NB4 (cell line): ENCODE results near the gene ALOX12.

Source experiments
- DNase-seq: peaks from one replicate; pipeline ENCODE4 v3.0.0; 2010; ENCODE audit warnings: low read depth
- H3K4me3 ChIP-seq: one replicate; pipeline ENCODE4 v1.5.1; 2011; ENCODE audit warnings: mild to moderate bottlenecking, low read depth, low read length, moderate library complexity
- CTCF ChIP-seq: IDR thresholded peaks from one replicate; pipeline ENCODE4 v1.5.1; 2012; ENCODE audit warnings: low read depth, low read length
- MAX ChIP-seq: IDR thresholded peaks from 2 replicates; pipeline ENCODE4 v1.6.1; 2011; ENCODE audit warnings: low read depth, low read length
- MYC ChIP-seq: IDR thresholded peaks from 2 replicates; pipeline ENCODE4 v1.6.1; 2011; ENCODE audit warnings: low read depth, low read length
- POLR2A ChIP-seq: IDR thresholded peaks from 2 replicates; pipeline ENCODE4 v1.6.1; 2011; ENCODE audit warnings: mild to moderate bottlenecking; ENCODE audit not compliant: insufficient read length; ENCODE audit errors: extremely low read depth

Gene ALOX12

GRCh38 chr17:7022781-7023571, 27.1 kb downstream of the ALOX12 start, which contains the start of gene BCL6B:
BCL6B (plus strand) TSS chr17:7023050; CDS start chr17:7023672, 622 bp downstream.
- TF ChIP-seq MYC (no peak), MAX (no peak), POLR2A (no peak), CTCF (no peak)
- no peak for DNase-seq
- H3K4me3 ChIP-seq = no peak within 1 kb of the TSS

- no peak for DNase-seq
- no peak overlapping the region for H3K4me3 ChIP-seq
- no peak for TF ChIP-seq POLR2A
These were observed 27.9 kb downstream of the ALOX12 start for GRCh38 chr17:7023576-7024401.

GRCh38 chr17:7024402-7024785, 28.5 kb downstream of the ALOX12 start:
- no peak overlapping the region for H3K4me3 ChIP-seq
- DNase-seq = no peak
- no peak for TF ChIP-seq MAX

- DNase-seq = no peak
- TF ChIP-seq CTCF (no peak), POLR2A (no peak), MYC (no peak), MAX (no peak)
- H3K4me3 ChIP-seq = no peak overlapping the region
These were observed 29.4 kb downstream of the ALOX12 start for GRCh38 chr17:7025245-7025644.

- no peak overlapping the region for H3K4me3 ChIP-seq
- no peak for TF ChIP-seq MYC
- no peak for DNase-seq
These were observed 30.7 kb downstream of the ALOX12 start for GRCh38 chr17:7026471-7027115.

GRCh38 chr17:7027335-7027734, 31.5 kb downstream of the ALOX12 start:
- TF ChIP-seq CTCF (no peak), MAX (no peak), MYC (no peak), POLR2A (no peak)
- no peak overlapping the region for H3K4me3 ChIP-seq
- no peak for DNase-seq

- DNase-seq = no peak
- no peak overlapping the region for H3K4me3 ChIP-seq
- TF ChIP-seq POLR2A = no peak
- no peak for TF ChIP-seq CTCF
- TF ChIP-seq MAX = no peak
- TF ChIP-seq MYC = no peak
These were observed 33.2 kb downstream of the ALOX12 start for GRCh38 chr17:7029096-7029495.
